EH (cell line): ENCODE results near the gene ADTRP.
"Not testable (repeated sequence)": the region's sequence is repeated elsewhere in the genome, so short reads cannot be mapped to it uniquely, and the experiment has no call there.

Experiments
- DNase-seq: peaks from one replicate; pipeline ENCODE4 v3.0.0-alpha.2; 2015; ENCODE audit warnings: low read depth

ADTRP gene

DNA sequence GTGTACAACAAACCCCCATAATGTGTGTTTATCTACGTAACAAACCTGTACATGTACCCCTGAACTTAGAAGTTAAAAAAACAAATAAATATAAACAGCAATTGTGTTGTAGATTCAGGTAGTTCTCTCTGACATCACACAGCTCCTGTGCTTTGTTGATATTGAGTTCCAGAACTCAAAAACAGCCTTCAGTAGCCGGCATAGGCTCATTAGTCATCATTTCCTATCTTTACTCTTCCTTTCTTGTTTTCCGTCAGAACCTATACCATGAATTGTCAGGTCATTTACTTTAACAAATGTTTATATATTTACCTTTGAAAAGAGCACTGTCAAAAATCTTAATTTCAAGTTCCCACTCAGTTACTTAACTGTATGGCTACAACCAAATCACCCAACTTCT, 88.8 kb downstream of the ADTRP start:
- DNase-seq: no peak

DNA sequence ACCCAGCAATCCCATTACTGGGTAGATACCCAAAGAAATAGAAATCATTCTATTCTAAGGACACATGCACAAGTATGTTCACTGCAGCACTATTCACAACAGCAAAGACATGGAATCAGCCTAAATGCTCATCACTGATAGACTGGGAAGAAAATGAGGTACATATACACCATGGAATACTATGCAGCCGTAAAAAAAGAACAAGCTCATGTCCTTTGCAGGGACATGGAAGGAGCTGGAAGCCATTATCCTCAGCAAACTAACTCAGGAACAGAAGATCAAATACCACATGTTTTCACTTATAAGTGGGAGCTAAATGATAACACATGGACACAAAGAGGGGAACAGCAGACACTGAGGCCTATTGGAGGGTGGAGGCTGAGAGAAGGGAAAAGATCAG, 89.2 kb downstream of the ADTRP start:
- not testable (repeated sequence) for DNase-seq

DNA sequence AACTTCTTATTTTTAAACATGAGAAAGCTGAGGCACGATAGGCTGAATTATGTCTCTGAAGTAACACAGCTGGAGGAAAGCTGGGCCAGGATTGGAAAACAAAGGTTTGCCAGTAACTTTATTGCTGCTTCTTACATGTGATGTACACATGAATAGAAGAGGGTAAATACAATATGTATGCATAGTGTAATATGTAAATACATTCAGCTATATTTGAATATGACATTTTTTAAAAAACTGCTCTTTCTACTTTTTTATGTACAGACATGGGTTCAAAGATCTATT, 90.2 kb downstream of the ADTRP start:
- DNase-seq: no peak

DNA sequence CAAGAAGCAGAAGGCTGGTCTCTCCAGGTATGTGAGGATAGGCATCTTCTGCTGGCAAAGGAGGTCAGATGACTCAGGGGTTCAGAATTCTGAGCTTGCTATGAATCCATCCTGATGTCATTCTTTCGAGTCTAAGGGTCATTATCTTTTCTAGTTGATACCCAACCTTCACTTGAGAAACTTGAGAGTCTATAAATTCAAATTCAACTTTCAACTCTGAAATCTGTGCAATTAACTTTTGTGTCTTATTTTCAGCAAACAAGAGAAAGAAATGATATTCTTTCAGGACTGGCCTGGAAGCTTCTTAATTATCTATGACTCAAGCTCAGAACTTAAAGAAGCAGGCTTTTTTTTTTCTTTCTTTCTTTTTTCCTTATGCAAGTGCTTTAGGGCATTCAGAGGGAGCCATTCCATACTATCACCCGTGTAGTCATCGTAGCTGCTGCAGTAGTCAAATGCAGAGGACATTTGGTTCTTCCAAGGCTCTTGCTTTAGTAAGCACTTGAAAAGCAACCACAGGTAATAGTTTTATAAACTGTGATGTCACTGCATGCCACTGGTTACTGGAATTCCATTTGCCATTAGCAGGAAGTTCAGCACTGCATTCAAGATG, 93.0 kb downstream of the ADTRP start:
- DNase-seq: peak; percentile 86

DNA sequence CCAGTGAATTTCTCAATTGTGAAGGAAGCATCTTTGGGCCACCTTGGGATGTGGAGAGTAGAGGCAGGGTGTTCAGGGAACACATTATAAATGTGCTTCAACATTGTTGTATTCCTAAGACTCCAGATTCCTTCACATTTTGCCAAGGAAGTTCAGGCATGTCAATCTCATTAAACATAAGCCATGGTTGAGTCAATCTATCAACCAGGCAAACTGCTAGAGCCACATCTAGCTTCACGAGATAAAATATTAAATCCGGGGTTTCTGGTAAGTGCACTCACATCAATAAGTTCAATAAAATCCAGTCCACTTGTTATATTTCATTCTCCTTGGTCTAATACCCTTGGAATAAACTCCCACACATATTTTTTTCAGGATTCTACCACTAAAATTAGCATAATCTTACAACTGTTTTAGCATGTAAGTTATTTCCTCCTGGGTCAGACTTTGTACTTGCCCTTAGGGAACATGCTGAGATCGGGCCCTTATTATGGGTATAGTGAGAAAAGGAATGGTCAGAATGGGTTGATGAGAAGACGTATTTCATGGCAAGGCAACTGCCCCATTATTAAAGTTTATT, 93.6 kb downstream of the ADTRP start:
- DNase-seq: peak; percentile 13

DNA sequence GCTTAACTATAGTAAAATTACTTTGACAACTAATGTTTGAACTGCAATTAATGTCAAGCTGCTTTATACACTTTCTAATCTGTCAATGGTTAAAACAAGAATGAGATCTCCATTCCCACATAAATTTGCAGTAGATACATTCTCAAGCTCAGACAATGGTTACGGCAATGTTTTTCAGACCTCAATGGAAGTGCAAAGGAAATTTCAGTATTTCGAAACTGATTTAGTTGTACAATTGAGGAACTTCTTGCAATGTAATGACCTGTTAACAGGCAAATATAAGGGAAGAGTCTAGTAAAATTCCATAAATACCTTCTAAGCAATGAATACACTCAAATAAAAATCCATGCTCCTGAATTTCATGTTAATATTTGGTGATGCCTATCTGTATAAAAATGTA, 94.7 kb downstream of the ADTRP start:
- no peak for DNase-seq

DNA sequence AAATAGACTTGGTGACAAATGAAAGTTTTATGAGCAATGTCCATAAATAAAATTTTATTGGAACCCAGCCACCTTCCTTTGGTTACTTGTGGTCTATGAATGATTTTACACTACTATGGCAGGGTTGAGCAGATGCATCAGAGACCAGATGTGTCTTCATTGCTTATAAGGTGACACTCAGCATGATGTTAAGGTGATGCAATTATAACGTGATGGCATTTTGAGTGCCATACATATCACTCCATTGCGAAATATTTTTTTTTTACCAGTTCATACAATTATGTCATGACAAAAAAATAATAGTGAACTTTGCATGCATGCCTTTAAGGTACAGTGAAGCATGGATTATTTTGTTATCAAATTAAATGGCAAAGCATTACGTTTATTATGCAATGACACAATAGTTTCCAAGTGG, 96.0 kb downstream of the ADTRP start:
- DNase-seq: peak; percentile 33

DNA sequence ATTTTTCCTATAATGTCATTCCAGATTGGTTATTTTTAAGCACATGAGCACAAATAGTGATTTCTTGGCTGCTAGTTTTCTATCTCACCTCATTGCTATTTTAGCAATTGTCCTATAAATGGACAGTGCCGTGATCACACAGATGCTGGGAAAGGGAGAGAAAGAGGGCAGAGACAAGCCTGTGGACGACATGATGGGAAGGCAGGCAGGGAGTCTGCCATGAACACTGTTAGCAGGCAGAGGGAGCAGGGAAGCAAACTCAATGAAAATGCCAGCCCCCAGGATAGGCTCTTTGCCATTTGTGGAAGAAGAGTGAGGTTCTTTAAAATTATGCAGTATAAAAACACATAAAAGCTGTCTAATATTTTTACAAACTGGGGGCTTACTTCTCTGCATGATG, 96.8 kb downstream of the ADTRP start:
- no peak for DNase-seq

DNA sequence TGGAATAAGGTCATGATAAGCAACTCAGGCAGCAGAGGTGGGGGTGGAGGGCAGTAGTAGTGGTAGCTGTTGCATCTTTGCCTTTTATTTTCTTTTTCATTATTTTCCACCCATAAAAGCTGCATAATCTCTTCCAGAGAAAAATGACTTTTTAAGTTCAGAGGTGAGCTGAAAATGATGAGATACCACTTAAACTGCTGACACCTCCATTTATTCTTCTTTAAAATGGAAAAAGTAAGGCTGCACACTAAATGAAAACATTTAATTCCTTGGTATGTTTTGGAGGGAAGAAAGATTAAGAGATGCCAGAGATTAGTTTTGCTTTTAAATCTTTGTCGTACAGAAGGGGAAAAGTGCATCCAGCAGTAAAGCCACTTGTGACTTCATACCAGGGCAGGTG, 97.2 kb downstream of the ADTRP start:
- no peak for DNase-seq

DNA sequence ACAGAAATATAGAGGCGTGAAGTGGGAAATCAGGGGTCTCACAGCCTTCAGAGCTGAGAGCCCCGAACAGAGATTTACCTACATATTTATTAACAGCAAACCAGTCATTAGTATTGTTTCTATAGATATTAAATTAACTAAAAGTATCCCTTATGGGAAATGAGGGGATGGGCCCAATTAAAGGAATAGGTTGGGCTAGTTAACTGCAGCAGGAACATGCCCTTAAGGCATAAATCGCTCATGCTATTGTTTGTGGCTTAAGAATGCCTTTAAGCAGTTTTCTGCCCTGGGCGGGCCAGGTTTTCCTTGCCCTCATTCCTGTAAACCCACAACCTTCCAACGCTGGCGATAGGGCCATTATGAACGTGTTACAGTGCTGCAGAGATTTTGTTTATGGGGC, 98.1 kb downstream of the ADTRP start:
- not testable (repeated sequence) for DNase-seq

DNA sequence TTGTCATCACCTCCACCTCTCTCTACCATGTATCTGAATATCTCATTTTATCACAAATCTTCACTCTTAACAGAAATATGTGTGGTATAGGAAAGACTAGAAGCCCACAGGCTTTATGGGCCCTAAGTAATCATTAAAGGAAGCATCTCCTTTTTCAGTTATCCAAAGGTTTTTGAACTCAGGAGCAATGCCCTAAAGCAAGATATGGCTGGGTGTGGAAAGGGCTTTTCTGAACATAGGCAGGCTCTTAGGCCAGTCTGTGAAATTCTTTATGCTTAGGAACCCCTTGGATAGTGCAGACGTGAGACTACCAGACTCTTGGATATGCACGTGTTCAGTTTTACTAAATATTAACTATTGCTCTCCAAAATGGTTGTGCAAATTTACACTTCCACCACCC, 99.5 kb downstream of the ADTRP start:
- no peak for DNase-seq

DNA sequence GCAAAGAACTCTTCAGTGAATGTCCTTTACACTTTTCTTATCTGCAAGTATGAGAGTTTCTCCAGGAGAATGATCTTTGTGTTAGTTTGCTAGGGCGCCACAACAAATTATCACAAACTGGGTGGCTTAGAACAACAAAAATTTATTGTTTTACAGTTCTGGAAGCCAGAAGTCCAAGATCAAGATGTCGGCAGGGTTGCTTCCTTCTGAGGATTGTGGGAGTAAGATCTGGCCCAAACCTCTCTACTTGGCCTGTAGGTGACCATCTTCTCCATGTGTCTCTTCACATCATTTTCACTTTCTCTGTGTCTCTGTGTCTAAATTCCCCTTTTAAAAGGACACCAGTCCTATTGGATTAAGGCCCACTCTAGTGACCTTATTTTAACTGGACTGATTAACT, 103.0 kb downstream of the ADTRP start:
- no peak for DNase-seq

DNA sequence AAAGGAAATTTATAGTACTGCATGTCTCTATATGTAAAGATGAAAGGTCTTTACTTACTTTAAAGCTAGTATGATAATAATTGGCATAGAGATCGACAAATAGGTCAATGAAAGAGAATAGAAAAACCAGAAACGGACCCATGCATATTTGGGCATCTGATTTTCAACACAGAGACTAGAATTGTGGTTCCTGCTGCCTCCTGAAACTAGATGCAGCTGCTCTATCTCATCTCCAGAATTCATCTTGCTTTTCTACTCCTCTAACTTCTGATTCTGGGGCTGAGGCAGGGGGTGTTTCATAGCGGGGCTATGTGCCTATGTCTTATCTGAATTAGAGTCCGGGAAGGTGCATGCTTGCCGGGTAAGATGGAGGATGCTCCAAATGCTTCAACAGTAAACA, 105.9 kb downstream of the ADTRP start:
- DNase-seq: no peak

DNA sequence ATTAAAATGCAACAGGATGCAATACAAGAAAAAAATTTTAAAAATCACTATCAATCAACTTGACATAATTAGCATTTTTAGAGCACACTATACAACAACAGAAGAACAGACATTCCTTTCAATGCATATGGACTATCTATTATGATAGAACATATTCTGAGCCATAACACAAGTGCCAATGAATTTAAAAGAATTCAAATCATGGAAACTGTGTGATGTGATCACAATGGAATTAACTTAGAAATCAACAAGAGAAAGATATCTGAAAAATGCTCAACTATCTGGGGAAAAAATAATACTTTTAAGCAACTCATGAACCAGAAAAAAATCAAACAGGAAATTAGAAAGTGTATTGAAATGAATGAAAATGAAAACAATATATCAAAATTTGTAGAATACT, 106.3 kb downstream of the ADTRP start:
- DNase-seq: peak; percentile 57

DNA sequence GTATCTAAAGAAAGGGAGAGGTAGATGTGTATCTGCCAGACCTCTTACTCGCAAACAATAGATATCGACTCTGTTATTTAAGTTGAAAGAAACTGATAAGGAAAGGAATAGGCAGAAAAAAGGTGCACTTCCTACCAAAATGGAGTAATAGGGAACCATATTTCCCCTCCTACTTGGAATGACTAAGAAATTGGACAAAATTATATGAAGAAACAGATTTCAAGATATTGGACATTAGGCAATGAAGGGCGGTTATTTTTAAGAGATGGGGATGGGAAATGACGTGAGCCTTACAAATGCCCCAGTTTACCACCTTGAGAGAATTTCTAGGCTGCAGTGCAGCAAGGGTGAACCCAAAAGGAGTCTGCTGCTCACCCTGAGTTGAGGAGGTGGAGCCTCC, 108.9 kb downstream of the ADTRP start:
- DNase-seq: no peak

DNA sequence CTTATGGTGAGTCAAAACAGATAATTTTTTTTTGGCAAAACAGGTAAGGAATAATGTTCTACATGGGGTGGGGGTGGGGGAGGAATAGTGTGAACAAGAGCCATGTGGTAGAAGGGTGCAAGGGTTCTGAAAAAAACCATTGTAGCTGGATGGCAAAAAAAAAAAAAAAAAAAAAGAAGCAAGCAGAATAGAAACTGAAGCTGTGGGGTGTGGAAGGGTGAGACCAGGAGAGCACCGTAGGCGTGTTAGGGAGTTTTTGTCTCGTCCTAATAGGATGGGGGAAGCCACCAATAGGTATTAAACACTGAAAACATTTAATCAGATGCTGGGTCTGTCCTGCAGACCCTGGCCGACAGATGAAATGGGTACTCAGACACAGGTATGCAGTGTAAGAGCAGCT, 110.1 kb downstream of the ADTRP start:
- DNase-seq: no peak

DNA sequence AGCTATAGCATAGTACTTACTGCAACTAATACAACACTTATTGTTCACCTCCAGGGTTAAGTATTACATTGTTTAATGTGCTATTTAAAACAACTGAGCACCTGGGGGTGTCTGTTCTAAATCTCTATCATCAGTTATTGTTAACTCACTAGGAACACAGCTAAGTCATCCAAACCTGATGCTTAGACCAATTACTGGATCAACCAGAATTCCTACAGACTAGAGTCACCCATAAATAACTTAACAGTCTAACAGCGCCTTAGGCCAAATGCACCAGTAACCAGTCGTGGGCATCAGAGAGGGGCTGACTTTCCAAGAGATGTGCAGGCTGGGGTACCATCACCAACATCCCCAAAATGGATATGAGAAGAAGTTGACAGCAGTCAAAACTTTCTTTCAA, 110.7 kb downstream of the ADTRP start:
- DNase-seq: peak; percentile 57

DNA sequence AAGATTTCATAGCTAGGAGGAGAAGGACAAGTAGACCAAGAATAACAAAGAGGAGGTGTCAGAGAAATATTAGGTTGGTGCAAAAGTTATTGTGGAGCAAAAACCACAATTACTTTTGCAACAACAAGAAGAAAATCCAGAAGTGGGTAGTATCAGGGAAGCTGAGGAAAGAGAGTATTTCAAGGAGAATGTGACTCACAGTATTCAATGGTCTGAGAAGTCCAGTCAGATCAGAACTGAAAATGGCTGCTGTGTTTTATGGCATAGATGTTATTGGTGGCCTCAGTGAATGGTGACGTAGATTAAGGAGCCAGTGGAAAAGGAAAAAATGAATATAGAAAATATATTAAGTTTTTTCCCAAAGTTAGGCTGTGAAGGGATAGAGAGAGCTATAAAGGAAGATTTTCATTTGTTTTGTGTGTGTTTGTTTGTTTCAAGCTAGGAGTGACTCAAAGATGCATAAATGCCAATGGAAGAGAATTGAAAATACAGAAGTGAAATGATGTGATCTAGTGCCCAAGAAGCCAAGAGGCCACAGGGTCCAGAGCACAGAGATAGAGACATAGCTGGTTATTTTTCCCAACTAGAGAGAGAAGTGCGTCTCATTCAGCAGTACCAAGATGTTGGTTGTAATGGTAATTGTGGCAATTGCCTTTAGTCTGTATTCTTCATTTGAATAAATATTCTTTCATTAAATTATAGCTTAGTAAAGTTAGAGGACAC, 112.8 kb downstream of the ADTRP start:
- no peak for DNase-seq
